Measurements from ENCODE around the gene G0S2. TPM values are rescaled to one million over a fixed set of nuclear protein-coding genes. Genes with fewer than 3 reads are reported as not detected.

G0S2 gene
- total and polyA plus RNA-seq, 9 of the 15 experiments (the other 6 are each of a cell fraction or from before 2014, with no cell fraction given): 0.18 to 65.6 (median 11.4) TPM

DNA sequence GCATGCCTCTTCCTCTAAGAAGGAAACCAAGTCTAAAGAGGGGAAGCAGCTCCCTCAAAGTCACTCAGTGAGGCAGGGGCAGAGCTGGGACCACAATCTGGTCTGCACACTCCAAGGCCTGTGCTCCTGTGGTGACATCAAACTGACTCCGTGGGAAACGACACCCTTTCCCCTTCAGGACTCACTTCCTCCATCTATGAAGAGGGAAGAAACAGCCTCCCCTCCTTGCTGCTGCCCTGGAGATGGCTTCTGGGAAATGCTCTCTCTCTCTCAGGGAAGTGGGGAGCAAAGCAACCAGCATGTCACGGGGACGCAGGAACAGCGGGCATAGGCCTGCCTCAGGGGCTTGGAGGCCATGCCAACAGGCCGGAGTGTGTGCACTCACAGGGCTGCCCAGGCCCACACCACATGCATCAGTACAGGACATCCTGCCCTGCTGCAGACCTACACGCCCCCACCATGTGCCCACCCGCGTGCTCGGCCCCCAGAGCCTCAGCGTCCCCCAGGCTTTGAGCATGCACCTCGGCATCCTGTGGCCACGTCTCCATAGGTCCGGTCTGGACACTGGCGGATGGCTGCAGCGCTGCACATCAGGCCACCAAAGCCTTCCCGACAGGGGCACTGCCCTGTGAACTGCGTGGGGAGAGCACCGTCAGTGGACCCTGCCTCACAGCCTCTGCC lies 48.7 kb upstream of the G0S2 start:
- in situ Hi-C loops (cut with MboI): no loop called here
- no peak for ATAC-seq
- 30% methylated on average over 19 of the region's 19 CpGs for WGBS (ENCODE audit: insufficient coverage, low coverage, missing lambda C conversion rate)
- no peak for FAIRE-seq
- Histone ChIP-seq H3K9me1 (ENCODE audit: control insufficient read depth, insufficient read depth, low read length) (peaks cover 3% of the 10 kb centered on the region), H3K9ac (ENCODE audit: insufficient read depth in 1 of 2, low read depth in 2 of 2, low read length in 2 of 2) (0 out of 4 replicates have a peak overlapping the region, but pooled peaks of 1 of the 2 experiments have one; percentile 26), H3K27me3 (ENCODE audit: control insufficient read depth in 2 of 2, insufficient read depth in 2 of 2, low read length in 2 of 2) (peaks cover 28 to 87% of the 10 kb centered on the region in 2 experiments; a peak in 4 of 5 replicates), H2AFZ (ENCODE audit: low read depth, low read length) (no peak overlapping the region), H3K4me2 (ENCODE audit: insufficient read depth, low read length) (no peak overlapping the region), H3K27ac (ENCODE audit: extremely low read depth, low read depth, low read length) (no peak overlapping the region), H3K79me2 (ENCODE audit: control insufficient read depth, insufficient read depth, low read length) (no peaks in the 10 kb centered on the region), H3K9me3 (replicated peaks; ENCODE audit: control insufficient read depth, insufficient read depth, low read depth, low read length) (no peaks in the 10 kb centered on the region), H3K4me1 (replicated peaks in 1 of 2; ENCODE audit: control insufficient read depth in 2 of 2, insufficient read depth in 2 of 2, low read length in 2 of 2) (peaks cover 0 to 22% of the 10 kb centered on the region in 2 experiments; a peak in 2 of 5 replicates), H3K4me3 (no peak overlapping the region), H3K36me3 (ENCODE audit: control insufficient read depth, insufficient read depth, low read length) (no peaks in the 10 kb centered on the region), H4K20me1 (replicated peaks; ENCODE audit: control insufficient read depth, insufficient read depth, low read length) (0 out of 2 replicates have a peak, but pooled peaks cover 8% of the 10 kb centered on the region)
- TF ChIP-seq RREB1 (CRISPR knock-in tag; IDR thresholded peaks at IDR 0.05): no peak
- no peak for TF ChIP-seq ZMIZ1 (IDR thresholded peaks at IDR 0.05; ENCODE audit: low read depth in 2 of 2, low read length in 2 of 2)
- TF ChIP-seq ZNF449 (CRISPR knock-in tag; IDR thresholded peaks at IDR 0.05): no peak
- TF ChIP-seq, protein P1, sequence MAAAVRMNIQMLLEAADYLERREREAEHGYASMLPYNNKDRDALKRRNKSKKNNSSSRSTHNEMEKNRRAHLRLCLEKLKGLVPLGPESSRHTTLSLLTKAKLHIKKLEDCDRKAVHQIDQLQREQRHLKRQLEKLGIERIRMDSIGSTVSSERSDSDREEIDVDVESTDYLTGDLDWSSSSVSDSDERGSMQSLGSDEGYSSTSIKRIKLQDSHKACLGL (CRISPR knock-in tag; IDR thresholded peaks at IDR 0.05; ENCODE audit: borderline replicate concordance, poor library complexity, severe bottlenecking): no peak
- TF ChIP-seq SIN3B (IDR thresholded peaks at IDR 0.05; ENCODE audit: low read depth): no peak
- TF ChIP-seq ZKSCAN3 (CRISPR knock-in tag; IDR thresholded peaks at IDR 0.05): no peak
- TF ChIP-seq KAT7 (CRISPR knock-in tag; IDR thresholded peaks at IDR 0.05; ENCODE audit: borderline replicate concordance): no peak
- no peak for DNase-seq (ENCODE audit: extremely low read depth in 1 of 4, low spot score in 3 of 4)
- no TSS peak for BruUV-seq (replicated peaks)
- intact Hi-C loops (cut with micrococcal nuclease): loop anchor here (1.0 to 2.0 kb wide), 2 partner anchors 50 to 67 kb away; no protein-coding TSS in a partner anchor
- ChIA-PET CTCF (ENCODE audit: low intra/inter-chr PET ratio) (interaction anchor here (1.0 kb wide), 1 partner anchor 23 kb away, joined by 3 read pairs; no protein-coding TSS in a partner anchor), POLR2A (no interaction called here)

All from K562 (cell line).